NAMALWA (cell line): ENCODE data around the gene TM9SF3.
"Not testable (repeated sequence)": the region's sequence is repeated elsewhere in the genome, so short reads cannot be mapped to it uniquely, and the experiment has no call there.

Source experiments
- DNase-seq: peaks from one replicate; pipeline ENCODE4 v3.0.0-alpha.2; 2015; ENCODE audit warnings: low spot score

TM9SF3 gene

DNA sequence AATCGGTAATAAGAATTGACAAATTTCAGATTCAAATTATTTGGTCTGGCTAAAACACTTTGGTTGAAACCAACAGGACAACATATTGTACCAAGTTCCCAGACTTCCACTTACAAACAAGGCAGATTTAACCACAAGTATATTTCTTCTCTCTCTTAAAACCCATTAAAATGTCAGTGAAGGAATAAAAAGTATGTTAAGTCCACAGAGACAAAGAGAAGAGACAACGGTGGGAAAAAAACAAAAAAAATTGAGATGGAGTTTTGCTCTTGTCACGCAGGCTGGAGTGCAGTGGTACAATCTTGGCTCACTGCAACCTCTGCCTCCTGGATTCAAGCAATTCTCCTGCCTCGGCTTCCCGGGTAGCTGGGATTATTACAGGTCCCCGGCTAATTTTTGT is 16.3 kb downstream of the TM9SF3 start:
- no peak for DNase-seq

DNA sequence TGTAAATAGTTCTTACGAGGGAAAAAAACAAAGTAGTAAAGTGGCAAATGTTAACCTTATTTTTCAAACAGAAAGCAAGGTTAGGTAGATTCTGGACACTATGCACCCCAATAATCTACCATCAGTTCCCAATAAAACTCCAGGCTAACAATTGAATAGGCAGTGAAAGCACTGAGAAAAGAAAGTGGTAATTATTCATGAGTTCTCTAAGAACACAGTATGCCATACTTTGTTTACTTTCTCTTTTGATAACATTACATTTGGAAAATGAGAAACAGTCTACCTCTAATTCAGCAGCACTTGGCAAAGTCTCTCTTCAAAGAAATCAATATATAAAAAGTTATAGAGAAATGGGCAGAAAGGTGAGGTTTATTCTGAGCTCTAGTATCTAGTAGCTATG is 18.4 kb downstream of the TM9SF3 start:
- no peak for DNase-seq

DNA sequence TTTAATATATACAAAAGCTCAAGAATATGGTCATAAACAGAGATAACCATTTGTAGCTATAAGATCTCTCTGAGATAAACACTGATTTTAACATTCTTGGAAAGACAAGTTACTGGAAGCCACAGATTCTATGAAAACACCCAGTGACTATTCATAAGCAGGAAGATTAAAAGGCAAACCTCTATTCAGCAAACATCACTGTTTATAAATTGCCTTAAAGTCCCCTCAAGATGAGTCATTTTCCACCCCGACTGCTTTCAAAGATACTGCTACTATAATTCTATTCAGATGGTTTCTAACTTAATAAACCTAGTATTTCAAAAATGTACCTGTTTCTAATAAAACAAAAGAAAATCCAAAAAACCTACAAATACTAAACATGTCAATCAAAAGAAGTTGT is 21.0 kb downstream of the TM9SF3 start:
- no peak for DNase-seq

DNA sequence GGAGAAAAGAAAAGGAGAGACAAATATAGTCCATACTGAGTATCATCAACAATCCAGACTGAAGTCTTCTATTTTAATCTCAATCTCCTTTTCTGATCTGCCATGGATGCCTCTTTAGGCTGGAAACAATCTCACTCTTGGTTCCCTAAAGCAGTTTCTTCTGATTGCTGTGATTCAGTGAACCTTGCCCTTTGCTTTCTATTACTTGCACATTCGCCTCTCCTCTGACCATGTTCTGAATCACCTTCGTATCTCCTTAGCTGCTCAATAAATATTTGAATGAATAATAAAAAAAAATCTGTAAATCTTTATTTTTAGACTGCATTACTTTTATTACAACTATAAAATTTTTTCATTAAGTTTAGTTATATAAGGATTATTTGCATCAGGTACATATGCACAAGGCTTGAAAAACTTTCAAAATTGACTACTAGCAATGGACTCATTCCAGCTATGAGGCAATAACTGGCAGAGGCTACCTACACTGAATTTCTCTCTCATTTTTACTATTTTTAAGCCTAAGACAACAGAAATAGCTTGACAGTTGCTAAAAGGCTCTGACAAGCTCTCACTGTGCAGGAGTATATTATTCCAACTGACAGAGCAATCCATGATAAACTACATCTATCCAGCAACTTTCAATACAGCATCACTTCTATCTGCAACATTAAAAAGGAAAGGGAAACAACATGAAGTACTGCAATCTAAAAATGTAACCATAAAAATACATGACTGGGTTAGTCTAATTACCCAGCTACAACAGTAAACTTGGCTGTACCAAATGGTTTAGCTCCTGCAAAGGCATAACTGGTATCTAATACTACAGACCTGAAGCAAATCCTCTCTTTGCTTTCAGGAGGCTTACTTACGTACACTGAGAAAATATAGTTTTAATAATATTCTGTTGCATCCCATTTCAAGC is 25.6 kb downstream of the TM9SF3 start:
- DNase-seq: no peak

DNA sequence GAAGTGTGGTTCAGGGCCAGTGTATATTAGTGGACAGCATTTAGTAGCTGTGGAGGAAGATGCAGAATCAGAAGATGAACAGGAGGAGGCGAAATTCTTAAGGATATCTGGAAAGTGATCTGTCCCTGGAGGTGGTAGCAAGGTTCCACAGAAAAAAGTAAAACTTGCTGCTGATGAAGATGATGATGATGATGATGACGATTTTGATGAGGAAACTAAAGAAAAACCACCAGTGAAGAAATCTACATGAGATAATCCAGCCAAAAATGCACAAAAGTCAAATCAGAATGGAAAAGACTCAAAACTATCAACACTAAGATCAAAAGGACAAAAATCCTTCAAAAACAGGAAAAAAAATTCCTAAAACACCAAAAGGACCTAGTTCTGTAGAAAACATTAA is 26.3 kb downstream of the TM9SF3 start:
- no peak for DNase-seq

DNA sequence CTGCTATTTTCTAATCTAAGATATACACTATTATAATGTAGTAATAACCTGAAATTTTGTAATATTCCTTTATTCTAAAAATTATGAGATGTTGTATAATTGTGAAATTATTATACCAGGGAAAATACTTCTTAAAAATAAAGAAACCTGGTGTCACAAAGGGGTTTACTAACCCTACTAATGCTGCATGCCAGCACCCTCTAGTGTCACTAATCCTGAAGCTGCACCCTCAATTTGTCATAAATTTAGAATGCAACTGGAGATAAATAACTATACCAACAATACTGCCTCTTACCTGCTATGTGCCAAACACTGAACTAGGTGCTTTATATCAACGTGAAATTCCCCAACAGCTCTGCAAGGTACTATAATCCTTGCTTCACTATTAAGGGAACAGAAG is 30.8 kb downstream of the TM9SF3 start:
- DNase-seq: peak; percentile 55

GRCh38 chr10:96555330-96555729 is 31.5 kb downstream of the TM9SF3 start:
- no peak for DNase-seq

GRCh38 chr10:96548589-96548988 is 38.2 kb downstream of the TM9SF3 start:
- no peak for DNase-seq

GRCh38 chr10:96545558-96545957 is 41.3 kb downstream of the TM9SF3 start:
- not testable (repeated sequence) for DNase-seq

- DNase-seq: no peak
These were observed 44.9 kb downstream of the TM9SF3 start for GRCh38 chr10:96541921-96542320.

DNA sequence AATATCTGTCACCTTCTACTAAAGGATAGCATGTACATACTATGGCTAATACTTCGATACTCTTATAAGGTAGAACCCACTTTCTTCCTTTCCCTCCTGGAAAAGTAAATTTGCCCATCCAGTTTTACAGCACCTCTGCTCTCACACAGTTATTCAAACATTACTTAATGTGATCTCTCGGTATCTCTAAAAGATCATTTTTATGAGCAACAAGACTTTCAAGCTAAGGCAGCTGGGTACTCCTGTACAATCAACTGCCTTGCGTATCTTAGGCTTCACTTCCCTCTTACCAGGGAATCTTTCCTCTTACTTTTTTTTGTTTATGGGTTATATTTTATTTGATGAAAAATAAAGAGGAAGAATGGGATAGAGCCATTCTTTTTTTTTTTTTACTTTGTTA is 46.6 kb downstream of the TM9SF3 start:
- no peak for DNase-seq

GRCh38 chr10:96538683-96539082 is 48.1 kb downstream of the TM9SF3 start:
- DNase-seq: no peak

DNA sequence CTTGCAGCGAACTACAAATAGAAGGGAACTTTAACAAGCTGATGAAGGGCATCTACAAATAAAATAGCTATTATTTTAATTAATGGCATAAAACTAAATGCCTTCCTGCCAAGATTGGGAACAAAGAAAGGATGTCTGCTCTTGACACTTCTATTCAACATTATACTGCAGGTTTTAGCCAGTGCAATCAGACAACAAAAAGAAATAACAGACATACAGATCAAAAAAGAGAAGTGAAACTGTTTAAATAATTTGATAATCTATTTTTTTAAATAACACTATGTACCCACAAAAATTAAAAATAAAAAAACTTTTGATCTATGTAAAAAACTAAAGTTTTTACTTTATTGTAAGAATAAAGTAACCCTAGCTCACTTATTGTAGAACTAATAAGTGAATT is 50.7 kb downstream of the TM9SF3 start:
- no peak for DNase-seq

- no peak for DNase-seq
These were observed 54.3 kb downstream of the TM9SF3 start for GRCh38 chr10:96532523-96532922.

DNA sequence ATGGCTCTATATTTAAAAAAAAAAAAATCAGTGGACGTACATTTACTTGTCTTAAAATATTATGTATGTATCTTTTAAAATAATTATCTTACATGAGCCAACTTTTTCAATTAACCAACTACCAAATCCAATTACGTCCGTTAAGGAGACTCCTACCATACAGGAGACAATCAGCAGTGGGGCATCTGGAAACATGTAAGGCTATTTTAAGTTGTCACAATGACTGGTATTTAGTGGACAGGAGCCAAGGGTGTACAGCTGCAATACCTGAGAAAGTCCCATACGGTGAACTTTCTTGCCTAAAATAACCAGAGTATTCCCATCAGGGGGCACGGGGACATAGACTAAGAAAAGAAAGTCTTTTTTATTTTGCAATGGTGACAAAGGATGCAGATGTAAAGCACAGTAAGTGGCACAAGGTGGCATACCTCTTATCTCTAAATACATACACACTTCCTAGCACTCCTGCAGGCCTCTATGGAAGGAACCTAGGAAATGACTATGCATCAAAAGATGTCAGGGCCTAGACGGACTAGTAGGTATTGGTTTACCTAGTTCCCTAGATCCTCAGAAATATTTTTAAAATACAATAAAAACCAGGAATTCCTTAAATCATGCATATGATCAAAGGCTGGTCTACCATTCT is 57.1 kb downstream of the TM9SF3 start:
- DNase-seq: no peak

- no peak for DNase-seq
These were observed 62.1 kb downstream of the TM9SF3 start for GRCh38 chr10:96524741-96525140.

DNA sequence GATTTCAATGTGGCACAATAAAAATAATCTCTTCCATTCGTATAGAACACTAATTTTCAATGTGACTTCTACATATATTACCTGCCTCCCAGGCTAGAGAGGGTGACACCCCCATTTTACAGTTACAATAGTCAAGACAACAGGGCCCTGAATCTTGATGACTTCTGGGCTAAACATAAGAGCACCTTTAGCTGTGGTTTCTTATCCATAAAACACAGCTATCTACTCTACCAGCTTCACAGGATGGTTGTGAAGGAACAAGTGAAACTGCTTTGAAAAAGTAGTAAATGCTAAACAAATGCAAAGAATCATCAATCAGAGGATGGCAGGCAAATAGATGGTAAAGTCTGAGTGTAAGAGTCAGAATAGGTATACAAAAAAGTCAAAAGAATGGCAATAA is 69.5 kb downstream of the TM9SF3 start:
- no peak for DNase-seq

DNA sequence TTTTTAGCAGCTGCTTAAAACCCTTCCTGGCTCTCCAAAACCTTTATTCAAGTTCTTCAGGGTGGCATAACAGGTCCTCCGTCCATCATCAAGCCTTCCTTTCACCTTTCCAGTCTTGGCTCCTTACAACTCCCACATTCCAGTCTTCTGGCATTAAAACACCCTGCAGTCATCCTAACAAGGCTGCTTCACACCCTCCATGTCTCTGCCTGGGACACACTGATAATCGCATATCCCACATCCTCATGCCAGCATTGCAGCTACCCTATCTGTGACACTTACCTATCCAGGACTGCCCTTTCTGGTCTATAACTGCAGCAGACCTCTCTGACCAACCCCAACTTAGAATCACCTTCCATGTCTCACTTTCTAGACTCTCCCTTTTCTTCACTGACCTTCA is 70.5 kb downstream of the TM9SF3 start:
- no peak for DNase-seq

DNA sequence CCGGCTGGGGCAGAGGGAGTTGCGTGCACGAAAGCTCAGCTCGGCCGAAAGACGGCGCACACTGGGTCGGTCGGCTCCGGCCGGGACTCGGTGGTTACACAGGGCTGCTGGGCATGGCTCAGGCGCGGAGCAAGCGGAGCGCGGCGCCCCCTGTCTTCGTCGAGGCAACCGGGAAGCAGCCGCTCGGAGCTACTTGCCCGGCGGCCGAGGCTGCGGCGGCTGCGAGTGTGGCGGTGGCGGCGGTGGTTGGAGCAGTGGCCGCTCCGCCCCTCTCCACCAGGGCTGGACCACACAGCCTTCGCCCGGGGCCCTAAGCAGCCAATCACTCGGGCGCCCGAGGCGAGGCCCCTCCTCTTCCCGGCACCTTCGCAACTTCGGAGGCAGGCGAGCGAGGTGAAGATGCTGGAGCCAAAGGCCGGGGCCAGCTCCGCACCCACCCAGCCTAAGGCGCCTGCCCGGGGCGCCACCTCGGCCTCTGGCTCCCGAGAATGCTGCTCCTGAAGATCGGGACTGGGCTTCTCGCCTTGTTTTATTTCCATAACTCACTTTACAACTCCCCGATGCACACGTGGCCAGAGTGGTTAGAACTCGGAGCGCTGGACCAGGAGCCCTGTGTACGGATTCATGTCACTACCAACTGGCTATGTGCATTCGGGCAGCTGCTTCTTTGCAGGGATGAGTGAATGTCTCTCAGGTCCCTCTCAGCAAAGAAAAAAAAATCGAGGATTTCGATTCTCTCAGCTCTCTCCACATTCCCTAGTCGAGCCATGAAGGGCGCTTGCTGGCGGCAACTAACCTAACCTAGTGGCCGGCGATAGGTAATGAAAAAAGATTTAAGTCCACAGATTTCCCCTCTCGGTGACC is 72.9 kb downstream of the TM9SF3 start, which contains the start of gene TLL2:
Gene TLL2, minus strand, starts transcription at position 229 of the 864 bp plus-strand sequence. CDS start 241 bp downstream, outside the sequence.
- peak; percentile 92 for DNase-seq

GRCh38 chr10:96513305-96513697 is 73.5 kb downstream of the TM9SF3 start:
- peak; percentile 77 for DNase-seq

DNA sequence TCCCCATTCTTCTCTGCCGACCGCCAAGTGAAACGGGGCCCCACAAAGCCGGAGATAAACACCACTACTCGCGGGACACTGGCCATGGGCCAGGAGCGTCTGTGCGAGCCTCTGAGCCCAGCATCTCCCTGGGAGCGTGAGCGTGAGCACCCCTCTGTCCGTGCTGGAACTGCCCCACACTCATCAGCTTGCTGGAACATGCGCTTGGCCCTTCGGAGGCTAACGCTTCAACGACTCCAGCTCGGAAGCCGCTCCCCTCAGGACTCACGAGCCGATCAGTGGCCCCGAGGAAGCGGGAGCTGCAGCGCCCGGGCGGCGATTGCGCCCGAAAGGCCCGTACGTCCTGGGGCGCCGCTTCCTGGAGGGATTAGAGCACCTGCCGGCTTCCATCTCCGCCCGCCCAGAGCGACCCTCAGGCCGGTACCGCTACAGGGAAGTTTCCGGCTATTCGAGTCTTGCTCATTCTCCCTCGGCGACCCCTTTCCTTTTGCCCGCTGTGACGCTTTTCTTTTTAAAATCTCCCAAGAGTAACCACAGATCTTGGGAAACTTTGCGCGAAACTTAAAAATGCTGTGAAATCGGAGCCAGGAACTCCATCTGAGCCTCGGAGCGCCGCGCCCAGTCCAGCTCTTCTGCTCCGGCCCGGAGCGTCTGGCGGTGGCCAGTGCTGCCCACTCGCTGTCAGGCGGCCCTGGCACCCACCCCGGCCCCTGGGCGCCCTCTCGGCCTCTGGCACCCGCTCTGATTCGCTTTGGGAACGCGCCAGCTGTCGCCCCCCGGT is 74.1 kb downstream of the TM9SF3 start:
- peak; percentile 21 for DNase-seq
